NT2/D1 (cell line): ENCODE measurements around the gene CPLANE2.
"Not testable (repeated sequence)": the region's sequence is repeated elsewhere in the genome, so short reads cannot be mapped to it uniquely, and the experiment has no call there.

Experiments
- SUZ12 ChIP-seq: IDR thresholded peaks from 2 replicates; pipeline ENCODE4 v1.6.1; 2011; ENCODE audit not compliant: insufficient read length, insufficient read depth; ENCODE audit errors: extremely low read depth
- YY1 ChIP-seq: IDR thresholded peaks from 2 replicates; pipeline ENCODE4 v1.6.1; 2011; ENCODE audit not compliant: insufficient read length, insufficient read depth
- ZNF274 ChIP-seq: IDR thresholded peaks from 2 replicates; pipeline ENCODE4 v1.6.1; 2011; ENCODE audit warnings: mild to moderate bottlenecking, low read depth, low read length

- not testable (repeated sequence) for TF ChIP-seq YY1, ZNF274, SUZ12
These were observed 14.3 kb downstream of the CPLANE2 start for GRCh38 chr1:16222716-16223115.
